Mesothelial cell of epicardium (in vitro differentiated cells): ENCODE measurements around the gene GTF2H2C. TPM values are rescaled to one million over a fixed set of nuclear protein-coding genes. Genes with fewer than 3 reads are reported as not detected.
"Not testable (repeated sequence)": the region's sequence is repeated elsewhere in the genome, so short reads cannot be mapped to it uniquely, and the experiment has no call there.

Source experiments
- DNase-seq, 2 experiments: peaks; one replicate each; pipeline ENCODE4 v3.0.0; 2021; ENCODE audit warnings: low spot score in 2 of 2; ENCODE audit not compliant: unreplicated experiment in 2 of 2
- H3K27ac Mint-ChIP-seq: 2 replicates; pipeline ENCODE4 v1.8.0; 2021; ENCODE audit warnings: mixed read lengths
- H3K27me3 Mint-ChIP-seq: 2 replicates; pipeline ENCODE4 v1.8.0; 2021; ENCODE audit warnings: low read depth, mixed read lengths
- H3K36me3 Mint-ChIP-seq: 2 replicates; pipeline ENCODE4 v1.8.0; 2021; ENCODE audit warnings: mixed read lengths
- H3K4me1 Mint-ChIP-seq: 2 replicates; pipeline ENCODE4 v1.8.0; 2021; ENCODE audit warnings: mixed read lengths
- H3K4me3 Mint-ChIP-seq: 2 replicates; pipeline ENCODE4 v1.8.0; 2021; ENCODE audit warnings: mild to moderate bottlenecking, moderate library complexity, mixed read lengths
- H3K9me3 Mint-ChIP-seq: 2 replicates; pipeline ENCODE4 v1.8.0; 2021; ENCODE audit warnings: mixed read lengths
- total RNA-seq: library from RNA; stranded (reverse); gene quantifications from 3 replicates; pipeline ENCODE4 v1.2.1, GENCODE V29; 2021
- TF ChIP-seq, protein P1 (sequence below): fragments of 200-600 bp; sonication (generic); IDR thresholded peaks from one replicate; pipeline ENCODE4 v1.5.0; 2021; ENCODE audit warnings: antibody characterized with exemption; ENCODE audit not compliant: unreplicated experiment

GTF2H2C gene
- 41.8 to 46.2 TPM (median 46.0 TPM) in 3 replicates for total RNA-seq

- DNase-seq, result peak; percentile 46 to 74
- not testable (repeated sequence) for H3K36me3 Mint-ChIP-seq, H3K27me3 Mint-ChIP-seq, H3K4me1 Mint-ChIP-seq, H3K9me3 Mint-ChIP-seq
- H3K4me3 Mint-ChIP-seq, result peak within 1 kb of the TSS; percentile 89
- peak within 1 kb of the TSS; percentile 96 for H3K27ac Mint-ChIP-seq
These were observed at the start of gene GTF2H2C for GRCh38 chr5:69559908-69560330. Gene GTF2H2C (plus strand): TSS chr5:69560191. CDS start chr5:69565133, 4,942 bp downstream.

- DNase-seq, result no peak
- Mint-ChIP-seq H3K4me3 (no peak overlapping the region), H3K36me3 (peaks cover 38% of the 10 kb centered on the region), H3K27ac (no peak overlapping the region), H3K4me1 (peaks cover 3% of the 10 kb centered on the region), H3K9me3 (no peaks in the 10 kb centered on the region), H3K27me3 (no peaks in the 10 kb centered on the region)
- TF ChIP-seq, protein P1, sequence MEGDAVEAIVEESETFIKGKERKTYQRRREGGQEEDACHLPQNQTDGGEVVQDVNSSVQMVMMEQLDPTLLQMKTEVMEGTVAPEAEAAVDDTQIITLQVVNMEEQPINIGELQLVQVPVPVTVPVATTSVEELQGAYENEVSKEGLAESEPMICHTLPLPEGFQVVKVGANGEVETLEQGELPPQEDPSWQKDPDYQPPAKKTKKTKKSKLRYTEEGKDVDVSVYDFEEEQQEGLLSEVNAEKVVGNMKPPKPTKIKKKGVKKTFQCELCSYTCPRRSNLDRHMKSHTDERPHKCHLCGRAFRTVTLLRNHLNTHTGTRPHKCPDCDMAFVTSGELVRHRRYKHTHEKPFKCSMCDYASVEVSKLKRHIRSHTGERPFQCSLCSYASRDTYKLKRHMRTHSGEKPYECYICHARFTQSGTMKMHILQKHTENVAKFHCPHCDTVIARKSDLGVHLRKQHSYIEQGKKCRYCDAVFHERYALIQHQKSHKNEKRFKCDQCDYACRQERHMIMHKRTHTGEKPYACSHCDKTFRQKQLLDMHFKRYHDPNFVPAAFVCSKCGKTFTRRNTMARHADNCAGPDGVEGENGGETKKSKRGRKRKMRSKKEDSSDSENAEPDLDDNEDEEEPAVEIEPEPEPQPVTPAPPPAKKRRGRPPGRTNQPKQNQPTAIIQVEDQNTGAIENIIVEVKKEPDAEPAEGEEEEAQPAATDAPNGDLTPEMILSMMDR, result no peak
These were observed 49.3 kb upstream of the GTF2H2C start for GRCh38 chr5:69510694-69511093.

DNA sequence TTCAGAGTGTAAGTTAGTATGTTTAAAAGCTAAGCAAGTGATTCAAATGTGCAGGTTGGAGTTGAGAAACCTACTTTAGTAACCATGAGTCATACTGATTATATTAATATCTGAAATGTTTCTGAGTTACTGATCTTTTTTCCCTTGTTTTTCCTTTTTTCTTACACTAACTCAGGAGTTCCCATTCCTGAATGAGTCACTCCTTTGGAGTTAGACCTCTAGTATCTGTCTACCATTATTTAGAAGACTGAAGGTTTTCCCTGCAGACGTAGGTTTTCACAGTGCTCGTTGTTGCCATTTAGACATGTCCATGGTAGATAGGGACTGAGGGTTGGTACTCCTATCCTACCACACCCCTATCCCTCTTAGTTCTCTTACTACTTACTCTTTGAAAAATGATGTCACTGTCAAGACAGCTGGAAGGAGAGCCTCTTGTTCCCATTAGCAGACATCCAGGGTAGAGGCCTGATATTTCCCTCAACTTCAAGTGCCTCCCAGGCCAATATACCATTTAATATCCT is 47.2 kb upstream of the GTF2H2C start:
- Mint-ChIP-seq H3K9me3 (no peaks in the 10 kb centered on the region), H3K27me3 (no peaks in the 10 kb centered on the region), H3K4me3 (no peak overlapping the region), H3K4me1 (peaks cover 8% of the 10 kb centered on the region), H3K27ac (peak overlapping the region; percentile 16), H3K36me3 (peaks cover 34% of the 10 kb centered on the region)
- TF ChIP-seq, protein P1, result no peak
- DNase-seq, result no peak

DNA sequence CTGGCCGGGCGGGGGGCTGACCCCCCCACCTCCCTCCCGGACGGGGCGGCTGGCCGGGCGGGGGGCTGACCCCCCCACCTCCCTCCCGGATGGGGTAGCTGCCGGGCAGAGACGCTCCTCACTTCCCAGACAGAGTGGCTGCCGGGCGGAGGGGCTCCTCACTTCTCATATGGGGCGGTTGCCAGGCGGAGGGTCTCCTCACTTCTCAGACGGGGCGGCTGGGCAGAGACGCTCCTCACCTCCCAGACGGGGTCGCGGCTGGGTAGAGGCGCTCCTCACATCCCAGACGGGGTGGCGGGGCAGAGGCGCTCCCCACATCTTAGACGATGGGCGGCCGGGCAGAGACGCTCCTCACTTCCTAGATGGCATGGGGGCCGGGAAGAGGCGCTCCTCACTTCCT is 44.4 kb upstream of the GTF2H2C start:
- not testable (repeated sequence) for DNase-seq, H3K4me3 Mint-ChIP-seq, H3K27ac Mint-ChIP-seq, H3K9me3 Mint-ChIP-seq, H3K27me3 Mint-ChIP-seq
- Mint-ChIP-seq H3K36me3 (peaks cover 18% of the 10 kb centered on the region), H3K4me1 (peaks cover 16% of the 10 kb centered on the region)

DNA sequence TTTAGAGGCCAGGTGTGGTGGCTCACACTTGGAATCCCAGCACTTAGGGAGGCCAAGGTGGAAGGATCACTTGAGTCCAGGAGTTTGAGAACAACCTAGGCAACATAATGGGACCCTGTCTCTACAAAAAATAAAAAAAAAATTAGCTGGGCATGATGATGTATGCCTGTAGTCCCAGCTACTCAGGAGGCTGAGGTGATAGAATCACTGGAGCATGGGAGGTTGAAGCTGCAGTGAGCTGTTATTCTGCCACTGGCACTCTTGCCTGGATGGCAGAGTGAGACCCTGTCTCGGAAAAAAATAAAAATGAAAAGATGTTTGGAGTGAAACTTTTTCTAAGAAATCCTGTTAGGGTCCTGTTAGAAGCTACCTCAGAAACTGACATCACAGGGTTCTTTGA is 43.2 kb upstream of the GTF2H2C start:
- Mint-ChIP-seq H3K9me3 (no peaks in the 10 kb centered on the region), H3K27me3 (no peaks in the 10 kb centered on the region), H3K4me1 (peaks cover 16% of the 10 kb centered on the region), H3K36me3 (peaks cover 19% of the 10 kb centered on the region), H3K27ac (no peak overlapping the region), H3K4me3 (no peak overlapping the region)
- TF ChIP-seq, protein P1, result no peak
- DNase-seq, result no peak

DNA sequence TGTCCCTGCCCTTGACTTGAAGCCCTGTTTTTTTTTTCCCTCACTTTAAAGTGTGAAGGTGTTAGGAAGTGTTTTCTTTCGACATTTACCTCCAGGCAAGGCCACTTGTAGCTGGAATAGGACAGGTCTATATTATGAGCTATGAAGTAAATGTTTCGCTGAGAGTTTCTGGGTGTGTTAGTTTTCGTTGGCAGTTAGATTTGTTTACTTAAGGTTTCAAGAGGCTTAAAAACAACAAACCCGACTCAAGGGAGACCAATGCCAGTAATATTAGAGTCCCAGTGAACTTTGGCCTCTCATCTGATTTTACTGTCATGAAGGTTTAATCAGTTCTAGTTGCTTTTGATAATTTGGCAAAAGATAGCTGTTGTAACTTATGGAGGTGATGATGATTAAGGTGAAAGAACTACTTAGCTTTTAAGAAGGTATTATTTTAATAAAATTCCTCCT is 42.2 kb upstream of the GTF2H2C start:
- no peaks in the 10 kb centered on the region for H3K27me3 Mint-ChIP-seq
- H3K9me3 Mint-ChIP-seq, result no peaks in the 10 kb centered on the region
- TF ChIP-seq, protein P1, result no peak
- peaks cover 16% of the 10 kb centered on the region for H3K4me1 Mint-ChIP-seq
- no peak overlapping the region for H3K4me3 Mint-ChIP-seq
- peak overlapping the region; percentile 86 for H3K27ac Mint-ChIP-seq
- no peak for DNase-seq
- peaks cover 17% of the 10 kb centered on the region for H3K36me3 Mint-ChIP-seq

GRCh38 chr5:69519285-69519684 is 40.7 kb upstream of the GTF2H2C start:
- Mint-ChIP-seq H3K27ac (no peak overlapping the region), H3K4me3 (no peak overlapping the region), H3K36me3 (peaks cover 10% of the 10 kb centered on the region), H3K9me3 (no peaks in the 10 kb centered on the region), H3K27me3 (no peaks in the 10 kb centered on the region), H3K4me1 (peaks cover 13% of the 10 kb centered on the region)
- TF ChIP-seq, protein P1, result no peak
- DNase-seq, result no peak
